ENCODE results near the gene COL4A6.

COL4A6 gene

DNA sequence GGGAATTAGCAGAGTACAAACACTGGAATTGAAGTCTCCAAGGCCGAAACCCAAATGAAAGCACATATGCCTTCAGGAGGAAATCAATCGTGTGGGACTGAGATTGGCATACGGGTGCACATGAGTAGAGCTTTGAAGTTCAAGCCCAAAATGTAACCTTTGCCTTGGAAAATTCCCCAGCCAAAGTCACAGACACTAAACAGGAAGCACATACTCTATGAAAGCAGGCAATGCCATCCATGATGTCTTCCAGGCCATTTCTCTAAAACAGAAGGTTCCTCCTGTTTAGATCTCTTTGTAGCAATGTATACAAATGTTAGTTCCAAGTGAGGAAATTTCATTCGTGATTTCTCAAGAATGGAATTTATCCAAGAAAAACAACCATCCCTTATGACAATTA lies 162.5 kb downstream of the COL4A6 start:
- no peaks in the 10 kb centered on the region for H3K36me3 ChIP-seq
- no peak overlapping the region for H3K4me3 ChIP-seq
- peaks cover 0 to 13% (median 11%) of the 10 kb centered on the region in 10 experiments; a peak in 13 of 20 replicates for H3K4me1 ChIP-seq
- peaks cover 54 to 67% (median 61%) of the 10 kb centered on the region in 11 experiments for H3K27me3 ChIP-seq
- no peak overlapping the region for H3K4me2 ChIP-seq
- no peak overlapping the region for H3K9ac ChIP-seq
- no peak overlapping the region for H3K27ac ChIP-seq
- peaks cover 0 to 11% (median 3%) of the 10 kb centered on the region in 11 experiments; a peak in 6 of 22 replicates for H4K20me1 ChIP-seq
- peaks cover 14 to 35% (median 28%) of the 10 kb centered on the region in 11 experiments; a peak in 21 of 22 replicates for H3K9me3 ChIP-seq (replicated peaks in 1 of 11)
- no peak for TF ChIP-seq Cebpa-rat (IDR thresholded peaks at IDR 0.05)

DNA sequence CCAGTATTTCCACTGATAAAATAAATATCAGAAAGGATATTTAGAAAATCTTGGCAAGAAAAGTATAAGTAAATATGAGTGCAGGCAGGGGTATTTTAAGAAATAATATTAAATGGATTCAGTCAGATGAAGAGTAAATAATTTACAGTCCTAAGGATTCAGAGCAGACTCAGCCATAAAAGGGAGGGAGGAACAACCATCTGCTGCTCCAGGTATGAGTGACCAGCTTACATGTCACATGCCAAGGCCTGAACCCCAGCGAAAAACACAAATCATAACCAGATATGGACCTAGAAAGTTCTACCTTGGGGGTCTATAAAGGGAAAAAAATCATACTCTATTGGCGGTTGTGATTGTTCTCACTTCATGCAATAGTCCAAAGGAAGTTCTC lies 166.8 kb downstream of the COL4A6 start:
- peak overlapping the region in 7 of 11 experiments; percentile 15 to 49 (median 31); a peak in 9 of 22 replicates for H3K4me2 ChIP-seq
- H3K36me3 ChIP-seq = no peaks in the 10 kb centered on the region
- H4K20me1 ChIP-seq = peaks cover 0 to 22% (median 11%) of the 10 kb centered on the region in 11 experiments; a peak in 8 of 22 replicates
- no peak overlapping the region for H3K4me3 ChIP-seq
- peaks cover 6 to 31% (median 15%) of the 10 kb centered on the region in 11 experiments; a peak in 21 of 22 replicates for H3K9me3 ChIP-seq (replicated peaks in 1 of 11)
- H3K9ac ChIP-seq = no peak overlapping the region
- peaks cover 0 to 21% (median 14%) of the 10 kb centered on the region in 10 experiments; a peak in 14 of 20 replicates for H3K4me1 ChIP-seq
- TF ChIP-seq Cebpa-rat (IDR thresholded peaks at IDR 0.05) = no peak
- H3K27me3 ChIP-seq = peaks cover 91 to 97% (median 96%) of the 10 kb centered on the region in 11 experiments
- no peak overlapping the region for H3K27ac ChIP-seq

DNA sequence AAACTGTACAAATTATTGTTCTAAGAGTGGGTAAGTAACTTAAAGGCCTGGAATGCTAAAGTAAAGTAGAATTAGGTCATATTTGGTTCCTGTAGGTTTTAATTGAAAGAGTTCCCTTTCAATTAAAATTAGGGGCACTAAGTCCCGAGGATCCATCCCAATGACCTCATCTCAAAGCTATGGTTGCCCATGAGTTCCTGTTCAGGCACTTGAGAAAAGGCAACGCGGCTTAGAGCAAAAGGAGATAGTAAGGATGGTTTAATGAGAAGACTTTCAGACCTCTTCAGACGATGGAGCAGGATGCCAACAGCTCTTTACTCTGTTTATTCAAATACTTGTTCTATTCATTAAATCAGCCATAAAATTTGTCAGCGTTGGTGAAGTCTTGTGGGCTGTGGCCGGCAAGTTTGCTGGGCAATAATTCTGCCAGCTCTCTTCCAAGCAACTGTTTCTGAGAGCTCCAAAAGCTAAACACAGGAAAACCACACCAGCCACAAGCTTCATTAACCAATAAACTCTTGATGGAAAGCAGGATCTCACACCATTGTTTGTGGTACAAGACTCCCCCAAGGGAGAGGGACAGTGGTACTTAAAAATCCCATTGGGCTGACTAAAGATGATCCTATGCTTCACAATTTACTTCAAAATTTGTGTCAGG lies 167.4 kb downstream of the COL4A6 start:
- H3K9me3 ChIP-seq (replicated peaks in 1 of 11) = peaks cover 1 to 26% (median 13%) of the 10 kb centered on the region in 11 experiments; a peak in 13 of 22 replicates
- H3K4me1 ChIP-seq = peaks cover 0 to 21% (median 14%) of the 10 kb centered on the region in 10 experiments; a peak in 14 of 20 replicates
- H3K9ac ChIP-seq = no peak overlapping the region
- peaks cover 0 to 22% (median 11%) of the 10 kb centered on the region in 11 experiments; a peak in 8 of 22 replicates for H4K20me1 ChIP-seq
- H3K27ac ChIP-seq = no peak overlapping the region
- peak overlapping the region; percentile 4 to 49 (median 24); a peak in 15 of 22 replicates for H3K4me2 ChIP-seq
- no peak for TF ChIP-seq Cebpa-rat (IDR thresholded peaks at IDR 0.05)
- H3K27me3 ChIP-seq = peaks cover 90 to 97% (median 96%) of the 10 kb centered on the region in 11 experiments
- H3K36me3 ChIP-seq = no peaks in the 10 kb centered on the region
- H3K4me3 ChIP-seq = no peak overlapping the region

DNA sequence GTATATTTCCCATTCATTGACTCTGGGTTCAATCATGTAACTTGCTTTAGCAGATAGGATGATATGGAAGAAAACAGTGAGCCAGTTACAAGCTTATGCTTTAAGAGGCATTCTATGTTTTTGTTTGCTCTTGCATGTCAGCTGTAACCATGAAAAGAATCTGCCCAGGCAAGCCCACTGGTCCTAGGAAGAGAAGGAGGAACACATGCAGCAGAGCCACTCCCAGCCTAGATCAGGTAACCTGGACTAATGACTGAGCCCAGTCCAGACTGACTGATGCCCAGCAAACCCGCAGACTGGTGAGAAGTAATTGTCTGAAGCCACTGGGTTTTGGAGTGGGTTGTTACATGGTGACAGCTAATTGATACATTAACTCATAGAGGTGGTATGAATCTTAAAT lies 167.9 kb downstream of the COL4A6 start:
- Histone ChIP-seq H3K27ac (no peak overlapping the region), H3K27me3 (peaks cover 90 to 97% (median 96%) of the 10 kb centered on the region in 11 experiments), H3K9me3 (replicated peaks in 1 of 11) (peaks cover 0 to 20% (median 11%) of the 10 kb centered on the region in 11 experiments; a peak in 12 of 22 replicates), H3K9ac (no peak overlapping the region), H3K4me2 (peak overlapping the region in 6 of 11 experiments; percentile 15 to 46 (median 28); a peak in 9 of 22 replicates), H3K4me3 (no peak overlapping the region), H4K20me1 (peaks cover 0 to 22% (median 11%) of the 10 kb centered on the region in 11 experiments; a peak in 8 of 22 replicates), H3K4me1 (peaks cover 0 to 21% (median 14%) of the 10 kb centered on the region in 10 experiments; a peak in 14 of 20 replicates), H3K36me3 (no peaks in the 10 kb centered on the region)
- TF ChIP-seq Cebpa-rat (IDR thresholded peaks at IDR 0.05) = no peak

DNA sequence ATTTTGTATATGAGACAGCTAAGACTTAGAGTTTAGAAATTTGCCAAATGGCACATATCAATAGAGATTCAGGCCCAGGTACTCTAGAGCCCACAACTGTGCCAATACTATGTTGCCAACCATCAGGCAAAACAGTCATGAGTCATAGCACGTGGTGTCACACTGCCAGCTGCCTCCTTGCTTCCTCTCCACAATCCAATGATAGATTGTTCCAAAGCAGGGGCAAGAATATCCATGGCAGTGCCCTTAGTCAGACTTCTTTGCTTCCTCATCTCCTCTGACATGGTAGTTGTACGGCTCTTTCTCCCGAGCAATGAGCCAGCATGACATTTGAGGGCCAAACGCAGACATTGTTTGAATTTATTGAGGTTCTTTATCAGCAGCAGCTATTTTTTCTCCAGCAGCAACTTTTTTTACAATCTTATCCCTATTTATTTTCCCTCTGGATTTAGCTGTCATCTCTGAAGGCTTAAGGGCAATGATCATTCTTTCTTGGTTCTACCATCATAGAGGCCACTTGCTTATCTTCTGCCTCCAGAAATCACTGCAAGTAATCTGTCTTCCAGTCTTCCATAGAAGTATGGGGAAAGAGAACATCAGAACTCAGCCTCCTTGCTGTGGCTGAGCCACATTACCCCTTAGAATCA lies 169.7 kb downstream of the COL4A6 start:
- H3K4me1 ChIP-seq = peaks cover 0 to 21% (median 14%) of the 10 kb centered on the region in 10 experiments; a peak in 14 of 20 replicates
- peaks cover 90 to 97% (median 96%) of the 10 kb centered on the region in 11 experiments for H3K27me3 ChIP-seq
- no peak overlapping the region for H3K27ac ChIP-seq
- H4K20me1 ChIP-seq = peaks cover 0 to 22% (median 11%) of the 10 kb centered on the region in 11 experiments; a peak in 8 of 22 replicates
- no peak overlapping the region for H3K4me2 ChIP-seq
- peaks cover 0 to 8% (median 1%) of the 10 kb centered on the region in 11 experiments; a peak in 8 of 22 replicates for H3K9me3 ChIP-seq (replicated peaks in 1 of 11)
- no peak overlapping the region for H3K4me3 ChIP-seq
- no peaks in the 10 kb centered on the region for H3K36me3 ChIP-seq
- no peak overlapping the region for H3K9ac ChIP-seq
- no peak for TF ChIP-seq Cebpa-rat (IDR thresholded peaks at IDR 0.05)

DNA sequence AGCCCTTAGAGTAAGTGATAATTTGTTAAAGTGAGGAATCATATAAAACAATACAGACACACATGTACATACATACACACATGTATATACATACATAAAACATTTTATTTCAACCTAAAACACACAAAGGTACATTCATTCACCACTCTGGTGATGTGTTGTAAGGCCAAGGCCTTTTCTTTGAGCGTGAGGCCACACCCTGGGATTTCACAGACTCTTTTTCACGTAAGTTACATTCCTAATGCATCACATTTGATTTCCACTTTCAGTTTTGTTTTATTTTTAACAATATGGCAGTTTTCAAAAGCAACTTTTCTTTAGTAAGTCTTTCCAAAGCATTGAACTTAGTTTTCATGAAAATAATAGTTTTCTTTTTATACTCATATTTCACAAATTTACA lies 170.7 kb downstream of the COL4A6 start:
- no peak for TF ChIP-seq Cebpa-rat (IDR thresholded peaks at IDR 0.05)
- no peak overlapping the region for H3K4me3 ChIP-seq
- peaks cover 0 to 22% (median 11%) of the 10 kb centered on the region in 11 experiments; a peak in 8 of 22 replicates for H4K20me1 ChIP-seq
- peaks cover 97 to 100% (median 100%) of the 10 kb centered on the region in 11 experiments for H3K27me3 ChIP-seq
- H3K9me3 ChIP-seq (replicated peaks in 1 of 11) = peaks cover 0 to 6% (median 0%) of the 10 kb centered on the region in 11 experiments; a peak in 1 of 22 replicates
- peaks cover 0 to 21% (median 14%) of the 10 kb centered on the region in 10 experiments; a peak in 14 of 20 replicates for H3K4me1 ChIP-seq
- H3K9ac ChIP-seq = no peak overlapping the region
- H3K27ac ChIP-seq = no peak overlapping the region
- no peak overlapping the region for H3K4me2 ChIP-seq
- H3K36me3 ChIP-seq = no peaks in the 10 kb centered on the region

DNA sequence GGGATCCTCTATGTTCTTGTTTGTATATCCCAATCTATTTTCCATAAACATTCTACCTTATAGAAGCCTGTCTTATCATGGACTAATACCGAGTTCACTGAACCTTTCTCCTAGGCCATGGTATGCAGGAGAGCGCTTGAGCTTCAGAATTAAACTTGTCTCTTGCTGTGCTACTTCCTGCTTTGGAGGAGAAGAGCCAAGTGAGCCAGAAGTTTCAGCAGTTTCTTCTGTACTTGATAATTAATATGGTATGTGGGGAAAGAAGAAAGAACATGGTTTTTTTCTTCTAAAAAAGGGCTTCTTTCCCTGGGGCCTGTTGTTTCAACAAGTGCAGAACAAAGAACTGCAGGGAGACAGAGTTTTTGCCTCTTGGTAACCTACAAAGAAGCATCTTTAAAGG lies 173.8 kb downstream of the COL4A6 start:
- Histone ChIP-seq H3K9me3 (replicated peaks in 1 of 11) (peaks cover 0 to 21% (median 6%) of the 10 kb centered on the region in 11 experiments; a peak in 14 of 22 replicates), H3K36me3 (no peaks in the 10 kb centered on the region), H3K4me2 (no peak overlapping the region), H4K20me1 (peaks cover 0 to 7% (median 0%) of the 10 kb centered on the region in 11 experiments; a peak in 3 of 22 replicates), H3K27ac (no peak overlapping the region), H3K27me3 (peaks cover 93 to 100% (median 98%) of the 10 kb centered on the region in 11 experiments), H3K4me3 (no peak overlapping the region), H3K9ac (no peak overlapping the region), H3K4me1 (no peaks in the 10 kb centered on the region)
- TF ChIP-seq Cebpa-rat (IDR thresholded peaks at IDR 0.05) = no peak

DNA sequence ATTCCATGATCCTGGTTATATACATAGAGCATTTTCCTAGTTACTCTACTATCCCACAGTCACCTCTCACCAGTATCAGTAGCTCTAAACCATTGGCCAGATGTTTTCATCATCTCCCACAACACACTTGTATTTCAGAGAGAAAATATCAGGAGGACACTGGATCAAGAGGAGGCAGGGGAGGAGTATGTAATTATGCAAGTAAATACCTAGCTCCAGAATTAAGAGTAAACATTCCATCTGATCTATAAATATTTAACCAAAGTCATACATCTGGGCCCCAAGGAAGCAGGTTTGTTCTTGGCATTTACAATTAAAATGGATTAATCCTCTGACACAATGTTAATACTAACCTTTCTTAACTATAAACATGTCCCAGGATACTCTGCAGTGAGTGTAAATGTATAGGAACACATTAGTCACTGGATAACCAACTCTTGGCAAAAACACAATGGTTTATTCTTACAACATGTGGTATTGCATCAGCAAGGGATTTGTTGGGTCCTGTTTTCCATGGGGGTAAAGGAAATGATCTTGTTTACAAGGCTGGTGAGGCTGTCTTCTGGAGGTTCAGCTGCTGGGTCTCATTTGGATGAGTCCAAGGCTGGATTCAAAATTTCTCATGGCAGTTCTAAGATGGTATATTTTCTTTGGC lies 176.5 kb downstream of the COL4A6 start:
- no peaks in the 10 kb centered on the region for H3K36me3 ChIP-seq
- no peak overlapping the region for H3K9ac ChIP-seq
- H3K27ac ChIP-seq = no peak overlapping the region
- peaks cover 0 to 3% (median 0%) of the 10 kb centered on the region in 10 experiments; a peak in 1 of 20 replicates for H3K4me1 ChIP-seq
- H3K4me2 ChIP-seq = no peak overlapping the region
- H3K27me3 ChIP-seq = peaks cover 94 to 100% (median 98%) of the 10 kb centered on the region in 11 experiments
- peaks cover 0 to 17% (median 6%) of the 10 kb centered on the region in 11 experiments; a peak in 13 of 22 replicates for H3K9me3 ChIP-seq (replicated peaks in 1 of 11)
- no peak for TF ChIP-seq Cebpa-rat (IDR thresholded peaks at IDR 0.05)
- H3K4me3 ChIP-seq = no peak overlapping the region
- H4K20me1 ChIP-seq = no peaks in the 10 kb centered on the region; a peak in 2 of 22 replicates

All from BLaER1 treated with 17β-estradiol and CSF1 and Interleukin-3, amounts not matched to agents 10 nM and 100 nM (cell line).